ENCODE results near the gene CEBPE. TPM values are rescaled to one million over a fixed set of nuclear protein-coding genes. Genes with fewer than 3 reads are reported as not detected.

The CEBPE gene
- total RNA-seq, 1 donor from 2014 or later, result not detected

GRCh38 chr14:23089498-23090253 lies 29.4 kb downstream of the CEBPE start:
- no peak for FAIRE-seq
- DNase-seq (ENCODE audit: low spot score in 2 of 2), result no peak

DNA sequence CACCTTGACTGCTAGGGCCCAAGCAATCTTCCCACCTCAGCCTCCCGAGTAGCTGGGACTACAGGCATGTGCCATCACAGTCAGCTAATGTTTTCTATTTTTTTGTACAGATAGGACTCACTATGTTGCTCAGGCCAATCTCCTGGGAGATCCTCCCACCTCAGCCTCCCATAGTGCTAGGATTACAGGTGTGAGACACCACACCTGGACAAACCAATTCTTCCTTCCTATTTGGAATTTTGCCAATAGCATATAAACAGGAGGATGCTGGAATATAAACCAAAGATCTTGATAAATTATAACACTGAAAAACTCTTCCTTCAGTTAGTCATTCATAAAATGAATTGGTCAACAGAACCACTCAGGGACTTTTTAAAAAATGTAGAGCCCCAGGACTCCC lies 32.5 kb downstream of the CEBPE start:
- no peak for DNase-seq (ENCODE audit: low spot score in 2 of 2)
- no peak for FAIRE-seq

- FAIRE-seq (no peak), DNase-seq (ENCODE audit: low spot score in 2 of 2) (no peak)
These were observed 33.6 kb downstream of the CEBPE start for GRCh38 chr14:23085458-23085857.

GRCh38 chr14:23080474-23080873 lies 38.6 kb downstream of the CEBPE start:
- DNase-seq (ENCODE audit: low spot score in 2 of 2) (no peak), FAIRE-seq (no peak)

GRCh38 chr14:23079716-23080115 lies 39.3 kb downstream of the CEBPE start:
- DNase-seq (ENCODE audit: low spot score in 2 of 2) (no peak), FAIRE-seq (no peak)

- no peak for FAIRE-seq
These were observed 40.4 kb downstream of the CEBPE start for GRCh38 chr14:23078692-23079116.

GRCh38 chr14:23077962-23078361 lies 41.1 kb downstream of the CEBPE start:
- DNase-seq (ENCODE audit: low spot score in 2 of 2) (no peak), FAIRE-seq (no peak)

More at GRCh38 chr14:23078692-23079116, 40.4 kb downstream of the CEBPE start:
- DNase-seq (ENCODE audit: low spot score in 2 of 2), result no peak

DNA sequence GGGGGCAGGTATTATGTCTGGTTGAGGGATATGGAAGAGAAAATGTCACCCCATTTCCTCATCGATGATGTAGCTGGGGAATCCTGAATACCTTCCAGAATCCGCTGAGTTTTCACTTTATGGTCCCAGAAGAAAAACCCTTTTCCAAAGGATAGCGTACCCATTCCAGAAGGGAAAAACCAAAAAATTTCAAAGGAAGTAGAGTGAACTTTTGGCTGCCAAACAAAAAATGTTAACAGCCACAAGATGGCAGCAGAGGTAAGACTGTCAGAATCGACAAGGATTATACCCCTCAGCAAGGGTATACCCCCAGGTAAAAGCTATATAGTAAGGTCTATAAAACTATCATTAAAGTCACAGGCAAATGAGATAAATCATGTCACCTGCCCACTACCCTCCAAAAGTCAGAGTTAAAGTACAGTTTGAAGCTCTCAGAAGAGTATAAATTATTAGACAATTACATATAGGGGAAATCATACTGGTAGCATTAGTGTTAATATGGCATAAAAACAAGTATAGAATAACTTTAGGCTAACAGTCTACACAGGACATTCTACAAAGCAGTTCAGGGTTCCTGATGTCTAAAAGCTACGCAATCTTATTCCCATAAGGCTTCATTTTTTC lies 42.2 kb downstream of the CEBPE start:
- DNase-seq (ENCODE audit: low spot score in 2 of 2), result no peak
- no peak for FAIRE-seq

- DNase-seq (ENCODE audit: low spot score in 2 of 2), result no peak
- no peak for FAIRE-seq
These were observed 44.1 kb downstream of the CEBPE start for GRCh38 chr14:23074906-23075305.

- DNase-seq (ENCODE audit: low spot score in 2 of 2) (no peak), FAIRE-seq (no peak)
These were observed 47.0 kb downstream of the CEBPE start for GRCh38 chr14:23071921-23072539.

DNA sequence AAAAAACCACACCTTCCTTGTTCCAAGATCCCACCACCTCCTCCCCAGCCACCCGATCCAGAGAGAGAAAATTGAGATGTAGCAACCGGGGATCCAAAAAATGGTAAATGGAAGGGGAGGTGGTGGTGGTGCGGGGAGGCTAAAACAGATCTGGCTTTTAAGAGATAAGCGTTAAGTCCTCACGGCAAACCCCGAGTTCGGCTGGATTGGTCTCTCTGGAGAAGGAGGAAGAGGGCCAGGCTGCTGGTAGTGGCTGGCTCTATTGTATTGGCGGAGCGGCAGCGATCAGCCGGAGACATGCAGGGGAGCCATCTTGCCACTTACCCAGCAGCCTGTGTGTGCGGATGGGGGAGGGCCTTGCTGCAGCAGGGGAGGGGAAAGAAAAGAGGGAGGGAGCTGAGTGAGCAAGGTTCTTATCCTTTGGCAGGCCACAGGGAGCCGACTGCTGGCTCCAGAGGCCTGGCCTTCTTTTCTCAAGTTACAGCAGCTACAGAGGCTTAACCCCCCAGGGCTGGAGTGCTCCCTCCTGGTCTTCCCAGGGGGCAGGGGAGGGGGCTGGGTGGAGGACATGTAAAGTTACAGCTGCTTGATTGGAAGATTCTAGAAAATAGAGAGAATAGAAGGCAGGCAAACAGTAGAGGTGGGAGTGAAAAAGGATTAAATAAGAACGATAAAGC lies 47.7 kb downstream of the CEBPE start:
- peak; percentile 68 to 81 for DNase-seq (ENCODE audit: low spot score in 2 of 2)
- no peak for FAIRE-seq

GRCh38 chr14:23070262-23071129 lies 48.6 kb downstream of the CEBPE start:
- FAIRE-seq, result no peak
- no peak for DNase-seq (ENCODE audit: low spot score in 2 of 2)

- DNase-seq (ENCODE audit: low spot score in 2 of 2) (peak in 1 of 2 donors; percentile 8), FAIRE-seq (no peak)
These were observed 49.6 kb downstream of the CEBPE start for GRCh38 chr14:23069413-23069806.

DNA sequence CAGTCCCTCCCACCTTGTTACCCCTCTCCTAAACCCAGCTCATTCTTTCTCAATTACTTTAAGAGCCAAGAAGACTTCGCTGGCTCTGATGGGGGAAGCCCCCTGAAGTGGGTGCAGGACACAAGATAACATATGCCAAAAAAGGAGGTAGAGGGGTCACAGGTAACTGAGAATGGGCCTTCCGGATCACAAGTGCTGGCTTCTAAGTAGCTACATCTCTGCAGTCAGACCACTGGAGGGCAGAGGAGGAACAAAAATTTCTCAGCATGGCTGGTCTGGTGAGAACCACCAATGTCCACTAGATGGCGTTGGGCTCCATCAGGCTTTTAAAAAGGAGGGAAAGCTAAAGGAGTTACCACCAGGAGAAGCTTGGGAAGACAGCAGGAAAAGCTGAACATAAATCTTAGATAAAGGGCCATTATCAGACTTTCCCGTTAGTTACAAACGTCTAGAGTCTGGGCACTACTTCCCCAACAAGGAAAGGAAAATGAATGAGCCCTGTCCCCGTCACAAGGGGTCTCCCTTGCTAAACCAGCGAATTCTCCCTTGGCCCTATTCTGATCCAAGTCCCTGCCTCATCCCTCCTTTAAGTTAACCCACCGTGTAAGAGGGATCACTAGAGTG lies 50.2 kb downstream of the CEBPE start:
- DNase-seq (ENCODE audit: low spot score in 2 of 2) (peak; percentile 81 to 91), FAIRE-seq (no peak)

DNA sequence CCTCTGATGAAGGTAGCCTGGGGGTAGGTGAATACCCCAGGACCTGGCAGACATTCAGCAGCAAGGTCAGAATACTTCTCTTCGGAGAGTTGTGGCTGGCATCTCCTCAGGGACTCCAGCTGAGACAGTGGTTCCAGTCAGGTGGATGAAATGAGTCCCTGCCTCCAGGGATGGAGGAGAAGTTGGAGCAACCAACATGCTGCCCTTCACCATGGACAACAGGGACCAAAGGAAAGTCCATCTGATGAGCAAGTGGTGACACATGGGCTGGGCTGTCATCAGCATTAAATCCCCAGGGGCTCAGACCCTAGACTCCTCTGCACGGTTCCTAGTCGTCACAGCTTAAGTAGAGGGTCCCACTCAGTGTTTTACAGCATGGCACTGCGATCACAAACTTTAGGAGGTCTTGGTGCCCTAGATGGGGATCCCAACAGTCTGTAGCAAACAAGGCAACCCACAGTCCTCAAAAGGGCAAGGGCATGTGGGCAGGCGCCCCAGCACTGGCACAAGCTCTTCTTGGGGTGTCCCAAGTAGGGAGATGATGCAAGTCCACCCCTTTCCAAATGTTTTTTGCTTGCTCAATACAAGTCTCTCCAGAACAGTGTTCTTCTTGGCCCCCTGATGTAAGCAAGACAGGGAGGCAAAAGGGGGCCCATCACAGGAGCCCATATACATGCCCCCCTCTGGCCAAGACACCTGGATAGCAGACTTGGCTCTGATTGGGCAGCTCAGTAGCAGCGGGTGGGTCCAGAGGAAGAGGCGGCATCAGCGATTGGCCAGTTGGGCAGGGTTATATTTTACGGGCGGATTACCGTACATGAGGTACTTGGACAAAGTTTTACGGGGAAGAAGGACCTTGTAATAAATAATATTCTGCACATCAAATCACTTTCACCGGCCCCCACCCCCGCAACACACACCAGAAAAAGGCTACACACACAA lies 50.9 kb downstream of the CEBPE start:
- no peak for FAIRE-seq

More for the DNA sequence above, 50.9 kb downstream of the CEBPE start:
- peak in 1 of 2 donors; percentile 8 for DNase-seq (ENCODE audit: low spot score in 2 of 2)

Data from frontal cortex (tissue), 4 donors.